Neural cell (in vitro differentiated cells): ENCODE results near the gene MC1R.
"Not testable (repeated sequence)": the region's sequence is repeated elsewhere in the genome, so short reads cannot be mapped to it uniquely, and the experiment has no call there.

Experiments used
- EZH2 ChIP-seq: fragments of 200-600, 300-800 bp; shearing (Covaris generic), sonication (generic); IDR thresholded peaks from 2 replicates; pipeline ENCODE4 v1.6.1; 2014; ENCODE audit warnings: antibody characterized with exemption, low read length, borderline replicate concordance, mild to moderate bottlenecking; ENCODE audit not compliant: insufficient read depth, poor library complexity, severe bottlenecking
- MXI1 ChIP-seq: fragments of 450-650 bp; conservative IDR thresholded peaks from 2 replicates; pipeline ENCODE4 v1.6.1; 2014; ENCODE audit warnings: antibody characterized with exemption, mild to moderate bottlenecking; ENCODE audit not compliant: poor library complexity, severe bottlenecking
- POLR2AphosphoS5 ChIP-seq: IDR thresholded peaks from 2 replicates; pipeline ENCODE4 v1.6.1; 2012
- RAD21 ChIP-seq: fragments of 450-650 bp; conservative IDR thresholded peaks from 2 replicates; pipeline ENCODE4 v1.6.1; 2014; ENCODE audit warnings: antibody characterized with exemption, mild to moderate bottlenecking, moderate library complexity
- REST ChIP-seq: IDR thresholded peaks from 2 replicates; pipeline ENCODE4 v1.6.1; 2012; ENCODE audit warnings: borderline replicate concordance
- TAF1 ChIP-seq: IDR thresholded peaks from 2 replicates; pipeline ENCODE4 v1.6.1; 2012; ENCODE audit warnings: low read depth
- TF ChIP-seq, protein P1 (sequence below): fragments of 450-650 bp; IDR thresholded peaks from 2 replicates; pipeline ENCODE4 v1.5.1; 2014; ENCODE audit warnings: antibody characterized with exemption, mild to moderate bottlenecking, moderate library complexity; ENCODE audit not compliant: poor library complexity, severe bottlenecking

DNA sequence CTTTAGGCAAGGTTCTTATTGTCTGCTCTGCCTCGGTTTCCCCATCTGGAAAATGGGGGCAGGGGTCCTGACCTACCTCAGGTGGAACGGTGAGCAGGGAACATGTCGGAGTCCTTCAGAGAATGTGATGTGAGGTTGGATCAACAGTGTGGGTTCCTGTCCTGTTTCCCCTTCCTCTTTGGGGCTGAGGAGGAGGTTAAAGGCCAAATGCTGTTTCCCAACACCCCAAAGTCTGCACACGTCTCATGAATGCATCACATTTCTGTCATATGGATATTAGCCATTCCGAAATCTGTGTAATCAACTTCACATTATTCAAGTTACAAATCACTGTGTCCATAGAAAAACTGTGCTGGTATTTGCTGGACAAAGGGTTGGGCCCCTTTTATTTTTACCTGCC is 48.8 kb downstream of the MC1R start:
- TF ChIP-seq MXI1, EZH2, TAF1, POLR2AphosphoS5, RAD21, REST: not testable (repeated sequence)
- TF ChIP-seq, protein P1, sequence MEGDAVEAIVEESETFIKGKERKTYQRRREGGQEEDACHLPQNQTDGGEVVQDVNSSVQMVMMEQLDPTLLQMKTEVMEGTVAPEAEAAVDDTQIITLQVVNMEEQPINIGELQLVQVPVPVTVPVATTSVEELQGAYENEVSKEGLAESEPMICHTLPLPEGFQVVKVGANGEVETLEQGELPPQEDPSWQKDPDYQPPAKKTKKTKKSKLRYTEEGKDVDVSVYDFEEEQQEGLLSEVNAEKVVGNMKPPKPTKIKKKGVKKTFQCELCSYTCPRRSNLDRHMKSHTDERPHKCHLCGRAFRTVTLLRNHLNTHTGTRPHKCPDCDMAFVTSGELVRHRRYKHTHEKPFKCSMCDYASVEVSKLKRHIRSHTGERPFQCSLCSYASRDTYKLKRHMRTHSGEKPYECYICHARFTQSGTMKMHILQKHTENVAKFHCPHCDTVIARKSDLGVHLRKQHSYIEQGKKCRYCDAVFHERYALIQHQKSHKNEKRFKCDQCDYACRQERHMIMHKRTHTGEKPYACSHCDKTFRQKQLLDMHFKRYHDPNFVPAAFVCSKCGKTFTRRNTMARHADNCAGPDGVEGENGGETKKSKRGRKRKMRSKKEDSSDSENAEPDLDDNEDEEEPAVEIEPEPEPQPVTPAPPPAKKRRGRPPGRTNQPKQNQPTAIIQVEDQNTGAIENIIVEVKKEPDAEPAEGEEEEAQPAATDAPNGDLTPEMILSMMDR = not testable (repeated sequence)
